ENCODE data around the gene PRRX2. TPM values are rescaled to one million over a fixed set of nuclear protein-coding genes. Genes with fewer than 3 reads are reported as not detected.
"Not testable (repeated sequence)": the region's sequence is repeated elsewhere in the genome, so short reads cannot be mapped to it uniquely, and the experiment has no call there.

Gene PRRX2
- total and polyA plus RNA-seq, 2 experiments from 2014 or later: 9.7 to 23.0 TPM

DNA sequence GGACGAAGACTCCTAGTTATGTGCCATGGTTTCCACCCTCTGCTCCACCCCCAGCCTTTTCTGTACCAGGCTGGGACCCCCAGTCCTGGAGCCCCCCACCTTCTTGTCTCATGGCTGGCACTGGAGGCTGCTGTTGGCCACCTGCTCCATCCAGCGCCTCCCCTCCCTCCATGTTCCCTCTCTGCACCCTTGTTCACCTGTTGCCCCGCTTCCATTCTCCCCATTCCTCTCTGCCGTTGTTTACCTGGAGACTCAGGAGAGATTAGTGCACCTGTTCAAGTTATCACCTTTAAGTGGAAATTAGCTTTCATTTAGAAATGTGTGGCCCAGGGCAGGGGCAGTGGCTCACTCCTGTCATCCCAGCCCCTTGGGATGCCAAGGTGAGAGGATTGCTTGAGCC lies 32.2 kb upstream of the PRRX2 start:
- H3K4me2 ChIP-seq: no peak overlapping the region
- no peak for TF ChIP-seq EZH2 (IDR thresholded peaks at IDR 0.05; ENCODE audit: borderline replicate concordance)
- TF ChIP-seq EZH2phosphoT487 (IDR thresholded peaks at IDR 0.05; ENCODE audit: low read depth, severe bottlenecking, unreplicated experiment): no peak
- TF ChIP-seq, protein P1, sequence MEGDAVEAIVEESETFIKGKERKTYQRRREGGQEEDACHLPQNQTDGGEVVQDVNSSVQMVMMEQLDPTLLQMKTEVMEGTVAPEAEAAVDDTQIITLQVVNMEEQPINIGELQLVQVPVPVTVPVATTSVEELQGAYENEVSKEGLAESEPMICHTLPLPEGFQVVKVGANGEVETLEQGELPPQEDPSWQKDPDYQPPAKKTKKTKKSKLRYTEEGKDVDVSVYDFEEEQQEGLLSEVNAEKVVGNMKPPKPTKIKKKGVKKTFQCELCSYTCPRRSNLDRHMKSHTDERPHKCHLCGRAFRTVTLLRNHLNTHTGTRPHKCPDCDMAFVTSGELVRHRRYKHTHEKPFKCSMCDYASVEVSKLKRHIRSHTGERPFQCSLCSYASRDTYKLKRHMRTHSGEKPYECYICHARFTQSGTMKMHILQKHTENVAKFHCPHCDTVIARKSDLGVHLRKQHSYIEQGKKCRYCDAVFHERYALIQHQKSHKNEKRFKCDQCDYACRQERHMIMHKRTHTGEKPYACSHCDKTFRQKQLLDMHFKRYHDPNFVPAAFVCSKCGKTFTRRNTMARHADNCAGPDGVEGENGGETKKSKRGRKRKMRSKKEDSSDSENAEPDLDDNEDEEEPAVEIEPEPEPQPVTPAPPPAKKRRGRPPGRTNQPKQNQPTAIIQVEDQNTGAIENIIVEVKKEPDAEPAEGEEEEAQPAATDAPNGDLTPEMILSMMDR (IDR thresholded peaks at IDR 0.05; ENCODE audit: poor library complexity): no peak
- no peak overlapping the region for H3K27ac ChIP-seq
- H3K27me3 ChIP-seq: no peaks in the 10 kb centered on the region
- WGBS (ENCODE audit: low lambda C conversion rate, missing lambda C conversion rate): 95% methylated on average over 4 of the region's 4 CpGs
- H3K9me3 ChIP-seq (ENCODE audit: low read depth): no peaks in the 10 kb centered on the region
- no peaks in the 10 kb centered on the region for H3K9me2 ChIP-seq (replicated peaks; ENCODE audit: insufficient read depth)
- no peak for DNase-seq (ENCODE audit: low spot score)
- peaks cover 62% of the 10 kb centered on the region for H3K79me2 ChIP-seq
- no peak overlapping the region for H3K4me3 ChIP-seq
- H4K20me1 ChIP-seq (ENCODE audit: insufficient read depth, poor library complexity, severe bottlenecking): peaks cover 57% of the 10 kb centered on the region
- H3K36me3 ChIP-seq (replicated peaks; ENCODE audit: insufficient read depth, low read depth): no peaks in the 10 kb centered on the region
- H2AFZ ChIP-seq: no peak overlapping the region
- peaks cover 9% of the 10 kb centered on the region for H3K4me1 ChIP-seq (ENCODE audit: insufficient read depth)

DNA sequence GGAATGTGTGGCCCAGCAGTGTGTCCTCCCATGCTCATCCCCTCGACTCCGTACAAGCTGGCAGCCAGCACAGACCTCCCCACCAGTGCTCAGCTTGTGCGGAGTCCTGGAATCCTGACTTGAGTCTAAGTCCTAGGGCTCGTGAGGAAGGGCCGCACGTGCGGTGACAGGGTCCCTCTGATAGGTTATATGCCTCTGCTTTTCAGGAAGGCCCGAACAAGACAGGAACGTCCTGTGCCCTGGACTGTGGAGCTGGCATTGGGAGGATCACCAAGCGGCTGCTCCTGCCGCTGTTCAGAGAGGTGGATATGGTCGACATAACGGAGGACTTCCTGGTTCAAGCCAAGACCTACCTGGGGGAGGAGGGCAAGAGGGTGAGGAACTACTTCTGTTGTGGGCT lies 31.6 kb upstream of the PRRX2 start:
- H3K79me2 ChIP-seq: peaks cover 56% of the 10 kb centered on the region
- no peak for DNase-seq (ENCODE audit: low spot score)

DNA sequence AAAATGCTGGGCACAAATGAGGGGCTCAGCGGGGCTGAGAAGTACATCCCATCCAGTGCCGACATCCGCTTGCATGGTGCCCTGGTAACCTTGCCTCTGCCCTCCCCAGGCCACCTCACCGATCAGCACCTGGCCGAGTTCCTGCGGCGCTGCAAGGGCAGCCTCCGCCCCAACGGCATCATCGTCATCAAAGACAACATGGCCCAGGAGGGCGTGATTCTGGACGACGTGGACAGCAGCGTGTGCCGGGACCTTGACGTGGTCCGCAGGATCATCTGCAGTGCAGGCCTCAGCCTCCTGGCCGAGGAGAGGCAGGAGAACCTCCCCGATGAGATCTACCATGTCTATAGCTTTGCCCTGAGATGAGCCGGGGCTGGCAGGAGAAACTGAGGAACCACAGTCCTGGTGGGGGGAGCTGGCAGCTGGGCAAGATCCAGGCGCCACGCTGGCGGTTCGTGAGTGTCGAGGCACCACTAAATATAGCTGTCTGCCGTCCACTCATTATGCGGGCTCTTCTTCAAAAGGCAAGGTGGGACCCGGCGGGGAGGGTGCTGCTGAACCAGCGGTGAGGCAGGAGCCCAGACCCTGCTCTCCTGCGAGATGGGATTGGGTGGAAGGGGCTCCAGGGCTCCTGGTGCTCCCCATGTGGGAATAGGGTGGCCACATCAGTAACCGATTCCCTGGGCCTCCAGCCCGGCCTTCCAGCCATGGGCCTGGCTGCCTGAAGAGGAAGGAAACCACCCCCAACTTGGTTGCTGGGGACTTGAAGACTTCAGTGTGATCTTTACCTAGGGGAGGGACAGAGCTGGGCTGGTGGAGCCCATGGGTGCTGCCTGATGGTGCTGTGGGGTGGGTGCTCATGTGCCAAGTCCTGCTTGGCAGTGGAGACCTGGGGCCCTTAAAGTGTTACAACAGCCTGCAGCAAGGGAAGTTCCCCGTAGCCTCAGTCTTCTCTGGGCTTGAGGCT lies 30.1 kb upstream of the PRRX2 start:
- H2AFZ ChIP-seq: no peak overlapping the region
- H3K9me2 ChIP-seq (replicated peaks; ENCODE audit: insufficient read depth): no peaks in the 10 kb centered on the region
- H3K9me3 ChIP-seq (ENCODE audit: low read depth): no peaks in the 10 kb centered on the region
- no peak for DNase-seq (ENCODE audit: low spot score)
- H3K4me3 ChIP-seq: no peak overlapping the region
- H3K27me3 ChIP-seq: no peaks in the 10 kb centered on the region
- 96% methylated on average over 34 of the region's 34 CpGs for WGBS (ENCODE audit: low lambda C conversion rate, missing lambda C conversion rate)
- no peak overlapping the region for H3K4me2 ChIP-seq
- no peak for TF ChIP-seq EZH2 (IDR thresholded peaks at IDR 0.05; ENCODE audit: borderline replicate concordance)
- TF ChIP-seq EZH2phosphoT487 (IDR thresholded peaks at IDR 0.05; ENCODE audit: low read depth, severe bottlenecking, unreplicated experiment): no peak
- TF ChIP-seq, protein P1 (IDR thresholded peaks at IDR 0.05; ENCODE audit: poor library complexity): no peak
- H3K36me3 ChIP-seq (replicated peaks; ENCODE audit: insufficient read depth, low read depth): no peaks in the 10 kb centered on the region
- peaks cover 35% of the 10 kb centered on the region for H4K20me1 ChIP-seq (ENCODE audit: insufficient read depth, poor library complexity, severe bottlenecking)
- H3K79me2 ChIP-seq: peaks cover 51% of the 10 kb centered on the region
- peaks cover under 1% of the 10 kb centered on the region for H3K4me1 ChIP-seq (ENCODE audit: insufficient read depth)
- H3K27ac ChIP-seq: no peak overlapping the region

More for the DNA sequence above, 31.6 kb upstream of the PRRX2 start:
- Histone ChIP-seq H4K20me1 (ENCODE audit: insufficient read depth, poor library complexity, severe bottlenecking) (peaks cover 51% of the 10 kb centered on the region), H2AFZ (no peak overlapping the region), H3K9me2 (replicated peaks; ENCODE audit: insufficient read depth) (no peaks in the 10 kb centered on the region), H3K36me3 (replicated peaks; ENCODE audit: insufficient read depth, low read depth) (no peaks in the 10 kb centered on the region), H3K4me2 (no peak overlapping the region), H3K27me3 (no peaks in the 10 kb centered on the region), H3K4me1 (ENCODE audit: insufficient read depth) (peaks cover 3% of the 10 kb centered on the region), H3K27ac (no peak overlapping the region), H3K4me3 (no peak overlapping the region), H3K9me3 (ENCODE audit: low read depth) (no peaks in the 10 kb centered on the region)
- 87% methylated on average over 13 of the region's 13 CpGs for WGBS (ENCODE audit: low lambda C conversion rate, missing lambda C conversion rate)
- TF ChIP-seq, protein P1 (IDR thresholded peaks at IDR 0.05; ENCODE audit: poor library complexity): no peak
- TF ChIP-seq EZH2phosphoT487 (IDR thresholded peaks at IDR 0.05; ENCODE audit: low read depth, severe bottlenecking, unreplicated experiment): no peak
- TF ChIP-seq EZH2 (IDR thresholded peaks at IDR 0.05; ENCODE audit: borderline replicate concordance): no peak

DNA sequence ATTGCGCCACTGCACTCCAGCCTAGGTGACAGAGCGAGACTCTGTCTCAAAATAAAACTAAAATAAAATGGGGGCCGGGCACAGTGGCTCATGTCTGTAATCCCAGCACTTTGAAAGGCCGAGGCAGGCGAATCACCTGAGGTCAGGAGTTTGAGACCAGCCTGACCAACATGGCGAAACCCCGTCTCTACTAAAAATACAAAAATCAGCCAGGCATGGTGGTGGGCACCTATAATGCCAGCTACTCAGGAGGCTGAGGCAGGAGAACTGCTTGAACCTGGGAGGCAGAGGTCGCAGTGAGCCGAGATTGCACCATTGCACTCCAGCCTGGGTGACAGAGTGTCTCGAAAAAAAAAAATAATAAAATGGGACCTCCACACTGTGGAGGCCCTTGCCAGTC lies 29.1 kb upstream of the PRRX2 start:
- not testable (repeated sequence) for H3K27ac ChIP-seq; H3K4me2 ChIP-seq; H3K4me3 ChIP-seq; H2AFZ ChIP-seq; H3K9me2 ChIP-seq (replicated peaks; ENCODE audit: insufficient read depth); H3K27me3 ChIP-seq; H3K4me1 ChIP-seq (ENCODE audit: insufficient read depth); DNase-seq (ENCODE audit: low spot score); H3K9me3 ChIP-seq (ENCODE audit: low read depth); H3K36me3 ChIP-seq (replicated peaks; ENCODE audit: insufficient read depth, low read depth)
- Histone ChIP-seq H4K20me1 (ENCODE audit: insufficient read depth, poor library complexity, severe bottlenecking) (peaks cover 33% of the 10 kb centered on the region), H3K79me2 (peaks cover 51% of the 10 kb centered on the region)
- 98% methylated on average over 10 of the region's 10 CpGs for WGBS (ENCODE audit: low lambda C conversion rate, missing lambda C conversion rate)
